ENCODE measurements around the gene OR6C68. TPM values are rescaled to one million over a fixed set of nuclear protein-coding genes. Genes with fewer than 3 reads are reported as not detected.

Gene OR6C68
- total RNA-seq, 1 experiment from 2014 or later = not detected

DNA sequence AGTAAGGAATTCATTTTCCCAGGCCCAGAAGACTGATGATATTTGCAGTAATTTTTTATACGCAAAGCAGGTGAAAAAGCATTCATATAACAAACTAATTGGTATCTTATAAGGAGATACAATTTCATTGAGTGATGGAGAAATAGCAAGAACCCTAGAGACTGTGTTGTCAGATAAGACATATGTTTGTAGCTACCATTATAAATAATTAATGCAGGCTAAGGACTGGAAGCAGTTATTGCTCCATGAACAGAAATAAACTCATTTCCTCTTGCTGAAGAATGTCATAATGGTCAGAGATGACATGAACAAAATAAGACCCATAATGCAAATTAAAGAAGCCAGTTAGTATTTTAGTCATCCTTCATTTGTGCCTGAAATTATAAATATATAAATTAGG lies 46.8 kb upstream of the OR6C68 start:
- intact Hi-C loops (cut with micrococcal nuclease) = no loop called here
- Histone ChIP-seq H3K79me2 (ENCODE audit: insufficient read depth, low read length) (no peaks in the 10 kb centered on the region), H2AFZ (ENCODE audit: low read depth, low read length, poor library complexity, severe bottlenecking) (no peak overlapping the region), H3K27me3 (ENCODE audit: insufficient read depth, low read length) (peaks cover 15% of the 10 kb centered on the region; the same call in 1 of the 2 replicates), H3K4me1 (ENCODE audit: control insufficient read depth in 1 of 2, insufficient read depth in 2 of 2, low read length in 2 of 2) (no peaks in the 10 kb centered on the region), H3K4me3 (replicated peaks in 1 of 2; ENCODE audit: low read depth in 1 of 2, low read length in 2 of 2) (no peak overlapping the region), H3K9me3 (ENCODE audit: control insufficient read depth in 1 of 2, insufficient read depth in 1 of 2, low read depth in 1 of 2, low read length in 2 of 2) (no peaks in the 10 kb centered on the region), H3K27ac (ENCODE audit: low read depth, low read length) (no peak overlapping the region), H4K20me1 (ENCODE audit: insufficient read depth) (no peaks in the 10 kb centered on the region), H3K4me2 (ENCODE audit: low read length) (no peak overlapping the region), H3K9me2 (ENCODE audit: insufficient read depth) (no peaks in the 10 kb centered on the region), H3K9ac (ENCODE audit: low read length) (no peak overlapping the region), H3K36me3 (ENCODE audit: control insufficient read depth in 1 of 2, insufficient read depth in 2 of 2, low read length in 2 of 2) (no peaks in the 10 kb centered on the region)
- no peak for DNase-seq (ENCODE audit: low read depth, low spot score)
- no peak for ATAC-seq
- ChIA-PET RAD21 (ENCODE audit: low non-redundant PET in 1 of 2, low total read pairs in 2 of 2, uncharacterized antibody in 2 of 2, unreplicated experiment in 2 of 2) (no interaction called here), CTCF (no interaction called here), POLR2A (no interaction called here)
- TF ChIP-seq JUND (IDR thresholded peaks at IDR 0.05) (no peak), REST (IDR thresholded peaks at IDR 0.05; ENCODE audit: low read depth) (no peak), MAX (IDR thresholded peaks at IDR 0.05) (no peak), POLR2AphosphoS5 (IDR thresholded peaks at IDR 0.05; ENCODE audit: low read depth, low read length) (no peak), EGR1 (IDR thresholded peaks at IDR 0.05; ENCODE audit: low read depth) (no peak), TCF7L2 (IDR thresholded peaks at IDR 0.05; ENCODE audit: borderline replicate concordance, extremely low read depth, insufficient read depth, insufficient read length) (no peak), ZBTB33 (IDR thresholded peaks at IDR 0.05; ENCODE audit: extremely low read depth, insufficient replicate concordance, low read length) (no peak), ATF3 (IDR thresholded peaks at IDR 0.05) (no peak), FOSL1 (IDR thresholded peaks at IDR 0.05; ENCODE audit: low read depth) (no peak), EZH2 (IDR thresholded peaks at IDR 0.05) (no peak), ZFX (IDR thresholded peaks at IDR 0.05) (no peak), SRF (IDR thresholded peaks at IDR 0.05; ENCODE audit: low read depth) (no peak), CEBPB (IDR thresholded peaks at IDR 0.05; ENCODE audit: low read depth) (no peak), SP1 (IDR thresholded peaks at IDR 0.05; ENCODE audit: low read depth) (no peak), CBX3 (IDR thresholded peaks at IDR 0.05; ENCODE audit: low read depth) (no peak)
- BruUV-seq (replicated peaks) = no TSS peak
